ENCODE measurements around the gene AMZ1.

The AMZ1 gene

DNA sequence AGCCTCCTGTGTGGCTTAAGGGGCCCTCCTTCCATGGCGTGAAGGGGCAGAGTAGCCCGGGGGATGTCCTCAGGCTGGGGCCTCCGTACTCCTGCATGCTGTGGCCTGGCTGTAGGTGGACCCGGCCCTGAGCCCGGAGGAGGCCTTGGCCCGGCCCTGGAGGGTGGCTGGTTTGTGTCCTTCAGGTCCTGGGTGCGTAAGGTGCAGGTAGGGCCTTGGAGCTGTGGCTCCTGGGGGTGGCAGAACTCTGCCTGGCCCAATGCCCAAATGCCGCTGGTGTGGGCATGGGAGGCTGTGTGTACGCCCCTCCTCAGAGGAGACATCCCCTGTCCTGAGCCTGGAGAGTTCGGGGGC is 26.9 kb upstream of the AMZ1 start:
- Histone ChIP-seq H3K4me1 (ENCODE audit: control insufficient read depth, insufficient read depth, low read length, poor library complexity, severe bottlenecking) (no peaks in the 10 kb centered on the region), H3K4me3 (ENCODE audit: extremely low read depth, insufficient read depth, low read length, poor library complexity, severe bottlenecking) (no peak overlapping the region), H3K9me3 (ENCODE audit: control insufficient read depth, low read length) (no peaks in the 10 kb centered on the region), H3K36me3 (ENCODE audit: control insufficient read depth, insufficient read depth, low read length) (peaks cover 68% of the 10 kb centered on the region), H3K27ac (ENCODE audit: low read depth, low read length, severe bottlenecking) (no peak overlapping the region)
- 94 to 98% methylated on average over 6 to 10 of the region's 10 CpGs for WGBS, 2 experiments (ENCODE audit: insufficient coverage in 2 of 2)

DNA sequence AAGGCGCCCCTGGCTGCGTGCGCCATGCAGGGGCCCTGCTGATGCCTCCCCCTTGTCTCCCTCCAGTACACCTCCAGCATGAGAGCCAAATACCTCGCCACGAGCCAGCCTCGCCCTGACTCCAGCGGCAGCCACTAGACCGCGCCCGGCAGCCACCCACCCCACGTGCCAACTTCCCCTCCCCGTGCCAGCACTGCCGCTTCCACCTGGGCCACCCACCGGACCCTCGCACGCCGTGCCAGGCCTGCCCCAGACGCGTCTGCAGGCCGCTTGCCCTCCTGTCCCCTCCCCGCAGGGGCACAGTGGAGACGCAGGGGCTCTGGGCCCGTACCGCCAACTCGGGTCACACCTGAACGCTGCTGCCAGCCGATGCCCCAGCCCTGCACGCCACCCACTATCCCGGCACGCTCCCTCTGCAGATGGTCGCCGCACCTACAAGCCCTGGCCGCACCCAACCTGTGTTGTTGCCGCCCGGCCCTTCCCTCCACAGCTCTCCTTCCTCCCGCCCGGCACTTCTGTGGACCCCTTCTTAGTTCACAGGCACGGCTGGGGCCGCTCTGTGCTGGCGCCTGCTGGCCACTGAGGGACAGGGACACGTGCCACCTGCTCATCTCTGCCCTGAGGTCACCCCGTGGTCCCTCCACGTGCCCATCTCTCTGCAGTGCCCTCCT is 26.3 kb upstream of the AMZ1 start:
- 95 to 96% methylated on average over 34 to 40 of the region's 43 CpGs for WGBS, 2 experiments (ENCODE audit: insufficient coverage in 2 of 2)

DNA sequence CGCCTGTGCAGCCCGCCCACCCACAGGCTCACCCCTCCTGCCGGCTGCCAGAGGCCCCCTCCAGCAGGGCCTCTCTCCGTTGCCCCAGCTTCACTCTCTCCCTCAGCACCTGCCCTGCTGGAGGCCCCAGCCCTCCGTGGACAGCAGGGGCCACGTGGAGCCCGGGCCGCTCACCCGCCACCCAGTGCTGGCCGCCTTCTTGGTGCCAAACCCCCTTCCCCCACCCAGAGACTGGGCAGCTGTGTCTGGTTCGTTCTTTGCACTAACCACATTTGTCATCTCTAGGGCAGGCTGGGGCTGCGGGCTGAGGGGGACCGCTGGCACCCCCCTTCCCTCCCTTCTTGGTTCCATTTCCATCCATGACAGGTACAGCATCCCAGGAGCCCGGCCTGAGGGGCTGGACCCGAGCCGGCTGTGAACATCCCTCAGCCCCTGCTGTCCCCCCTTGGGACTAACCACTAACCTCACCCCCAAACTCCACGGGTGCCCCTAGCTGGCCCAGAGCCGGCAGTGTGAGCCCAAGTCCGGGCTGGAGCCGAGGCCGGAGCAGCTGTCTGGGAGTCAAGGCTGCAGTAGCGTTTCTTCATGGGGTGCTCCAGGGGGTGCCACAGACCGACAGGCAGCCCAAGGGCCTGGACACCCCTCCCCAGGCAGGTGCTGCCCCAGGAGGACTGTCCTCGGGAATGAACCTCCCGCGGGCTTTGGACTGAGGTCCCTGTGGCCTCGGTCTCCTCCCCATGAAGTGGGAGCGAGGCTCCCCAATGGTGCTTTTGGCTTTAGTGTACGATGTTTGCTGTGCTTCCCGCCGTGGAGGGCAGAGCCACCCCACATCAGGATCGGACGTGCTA is 25.5 kb upstream of the AMZ1 start:
- no peak overlapping the region for H3K27ac ChIP-seq (ENCODE audit: low read depth, low read length, severe bottlenecking)
- 94 to 95% methylated on average over 23 to 29 of the region's 33 CpGs for WGBS, 2 experiments (ENCODE audit: insufficient coverage in 2 of 2)
- H3K36me3 ChIP-seq (ENCODE audit: control insufficient read depth, insufficient read depth, low read length), result peaks cover 54% of the 10 kb centered on the region
- H3K9me3 ChIP-seq (ENCODE audit: control insufficient read depth, low read length), result no peaks in the 10 kb centered on the region
- H3K4me1 ChIP-seq (ENCODE audit: control insufficient read depth, insufficient read depth, low read length, poor library complexity, severe bottlenecking), result no peaks in the 10 kb centered on the region
- no peak overlapping the region for H3K4me3 ChIP-seq (ENCODE audit: extremely low read depth, insufficient read depth, low read length, poor library complexity, severe bottlenecking)

More for the DNA sequence above, 26.3 kb upstream of the AMZ1 start:
- no peaks in the 10 kb centered on the region for H3K4me1 ChIP-seq (ENCODE audit: control insufficient read depth, insufficient read depth, low read length, poor library complexity, severe bottlenecking)
- H3K36me3 ChIP-seq (ENCODE audit: control insufficient read depth, insufficient read depth, low read length), result peaks cover 61% of the 10 kb centered on the region
- no peak overlapping the region for H3K27ac ChIP-seq (ENCODE audit: low read depth, low read length, severe bottlenecking)
- H3K9me3 ChIP-seq (ENCODE audit: control insufficient read depth, low read length), result no peaks in the 10 kb centered on the region
- no peak overlapping the region for H3K4me3 ChIP-seq (ENCODE audit: extremely low read depth, insufficient read depth, low read length, poor library complexity, severe bottlenecking)

DNA sequence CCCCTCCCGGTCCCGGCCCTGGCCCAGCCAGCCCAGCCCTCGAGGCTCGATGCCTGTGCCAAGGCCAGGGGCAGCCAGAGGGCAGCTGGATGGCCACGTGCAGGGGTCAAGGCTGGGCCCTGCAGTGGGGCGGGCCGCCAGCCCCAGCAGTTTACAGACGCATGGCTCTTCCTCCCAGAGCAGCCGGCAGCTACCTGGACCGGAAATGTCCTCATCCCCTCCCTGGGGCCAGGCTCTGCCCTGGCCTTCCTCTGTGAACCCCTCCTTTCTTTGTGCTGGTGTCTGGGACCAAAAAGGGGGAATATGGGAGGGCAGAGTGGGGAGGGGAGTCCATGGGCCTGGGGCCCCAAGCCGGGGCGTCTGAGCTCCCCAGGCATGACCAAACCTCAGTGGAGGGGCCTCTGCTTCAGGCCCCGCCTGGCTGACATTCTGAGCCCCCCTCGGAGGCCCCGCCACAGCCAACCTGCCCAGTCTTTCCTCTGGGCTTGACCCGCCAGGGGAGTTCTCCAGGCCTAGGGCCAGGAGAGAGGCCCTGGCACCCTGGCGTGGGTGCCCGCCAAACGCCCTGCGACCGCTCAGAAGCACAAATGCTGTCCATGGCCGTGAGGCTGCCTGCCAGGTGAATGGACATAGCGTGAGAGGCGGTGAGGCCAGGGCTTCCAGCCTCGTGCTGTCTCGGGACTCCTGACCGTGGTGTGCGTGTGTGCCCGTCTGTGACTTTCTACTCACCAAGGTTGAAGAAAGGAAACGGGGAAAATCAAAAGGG is 24.7 kb upstream of the AMZ1 start:
- no peak overlapping the region for H3K27ac ChIP-seq (ENCODE audit: low read depth, low read length, severe bottlenecking)
- whole genome bisulfite sequencing, 2 experiments (ENCODE audit: insufficient coverage in 2 of 2), result 92 to 95% methylated on average over 25 to 28 of the region's 30 CpGs

DNA sequence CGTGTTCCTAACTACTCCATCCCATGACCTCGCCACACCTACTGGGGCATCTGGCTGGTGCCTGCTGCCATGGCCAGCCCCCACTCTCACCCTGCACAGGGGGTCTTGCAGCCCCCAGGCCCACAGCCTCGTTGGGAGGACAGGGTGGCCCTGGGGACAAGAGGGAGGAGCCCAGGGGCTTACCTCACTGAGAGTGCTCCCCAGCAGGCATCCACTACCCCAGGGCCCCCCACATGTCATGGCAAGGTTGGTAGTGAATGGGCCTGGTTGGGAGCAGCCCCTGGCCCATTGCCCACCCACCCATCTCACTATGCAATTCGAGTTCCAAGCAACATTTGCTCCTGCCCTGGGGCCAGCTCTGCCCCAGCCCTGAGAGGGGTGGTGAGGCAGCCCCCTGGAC is 24.0 kb upstream of the AMZ1 start:
- H3K27ac ChIP-seq (ENCODE audit: low read depth, low read length, severe bottlenecking), result no peak overlapping the region
- H3K4me1 ChIP-seq (ENCODE audit: control insufficient read depth, insufficient read depth, low read length, poor library complexity, severe bottlenecking), result no peaks in the 10 kb centered on the region
- peaks cover 39% of the 10 kb centered on the region for H3K36me3 ChIP-seq (ENCODE audit: control insufficient read depth, insufficient read depth, low read length)
- no peak overlapping the region for H3K4me3 ChIP-seq (ENCODE audit: extremely low read depth, insufficient read depth, low read length, poor library complexity, severe bottlenecking)
- WGBS, 2 experiments (ENCODE audit: insufficient coverage in 2 of 2), result 83 to 100% methylated on average over 2 of the region's 4 CpGs
- no peaks in the 10 kb centered on the region for H3K9me3 ChIP-seq (ENCODE audit: control insufficient read depth, low read length)

More for the DNA sequence above, 24.7 kb upstream of the AMZ1 start:
- Histone ChIP-seq H3K4me1 (ENCODE audit: control insufficient read depth, insufficient read depth, low read length, poor library complexity, severe bottlenecking) (no peaks in the 10 kb centered on the region), H3K4me3 (ENCODE audit: extremely low read depth, insufficient read depth, low read length, poor library complexity, severe bottlenecking) (no peak overlapping the region), H3K36me3 (ENCODE audit: control insufficient read depth, insufficient read depth, low read length) (peaks cover 45% of the 10 kb centered on the region), H3K9me3 (ENCODE audit: control insufficient read depth, low read length) (no peaks in the 10 kb centered on the region)

DNA sequence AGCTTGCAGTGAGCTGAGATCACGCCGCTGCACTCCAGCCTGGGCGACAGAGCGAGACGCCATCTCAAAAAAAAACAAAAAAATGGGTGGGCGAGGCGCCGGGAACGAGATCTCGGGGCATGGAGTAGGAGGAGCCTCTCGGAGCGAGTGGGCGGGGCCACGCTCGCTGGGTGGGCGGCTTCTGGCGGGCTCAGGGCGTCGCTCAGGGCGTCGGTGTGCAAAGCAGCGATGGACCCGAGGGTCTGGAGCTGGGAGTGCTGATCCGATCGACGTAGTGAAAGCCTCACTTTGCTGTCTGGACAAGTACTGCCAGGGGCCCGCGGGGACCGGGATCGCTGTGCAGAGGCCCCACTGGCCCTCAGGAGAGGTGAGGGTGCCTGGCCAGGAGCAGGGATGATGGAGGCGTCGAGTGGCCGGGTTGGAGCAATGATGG is 22.6 kb upstream of the AMZ1 start:
- no peak overlapping the region for H3K4me3 ChIP-seq (ENCODE audit: extremely low read depth, insufficient read depth, low read length, poor library complexity, severe bottlenecking)
- WGBS, 2 experiments (ENCODE audit: insufficient coverage in 2 of 2), result 94 to 96% methylated on average over 24 to 33 of the region's 33 CpGs

DNA sequence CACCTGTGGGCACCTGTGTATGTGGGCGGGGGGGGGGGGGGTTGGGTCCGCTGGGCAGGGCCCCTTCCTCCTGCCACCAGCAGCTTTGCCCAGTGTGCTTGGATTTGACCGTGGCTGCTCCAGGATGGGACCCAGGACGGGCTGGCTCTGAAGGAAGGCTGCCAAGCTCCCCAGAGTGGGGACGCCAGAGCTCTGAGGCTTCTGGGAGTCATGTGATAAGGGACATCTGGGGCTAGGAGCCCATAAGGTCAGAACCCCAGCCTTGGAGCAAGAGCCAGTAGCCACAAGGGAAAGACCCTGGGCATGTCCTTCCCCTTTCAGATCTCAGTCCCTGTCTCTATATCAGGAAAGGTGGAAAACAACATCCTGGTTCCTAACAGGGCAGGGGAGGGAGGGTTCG is 21.8 kb upstream of the AMZ1 start:
- H3K4me3 ChIP-seq (ENCODE audit: extremely low read depth, insufficient read depth, low read length, poor library complexity, severe bottlenecking), result no peak overlapping the region
- WGBS, 2 experiments (ENCODE audit: insufficient coverage in 2 of 2), result 85 to 93% methylated on average over 3 of the region's 6 CpGs
- H3K9me3 ChIP-seq (ENCODE audit: control insufficient read depth, low read length), result no peaks in the 10 kb centered on the region
- no peak overlapping the region for H3K27ac ChIP-seq (ENCODE audit: low read depth, low read length, severe bottlenecking)
- no peaks in the 10 kb centered on the region for H3K4me1 ChIP-seq (ENCODE audit: control insufficient read depth, insufficient read depth, low read length, poor library complexity, severe bottlenecking)
- H3K36me3 ChIP-seq (ENCODE audit: control insufficient read depth, insufficient read depth, low read length), result peaks cover 21% of the 10 kb centered on the region

More for the DNA sequence above, 22.6 kb upstream of the AMZ1 start:
- Histone ChIP-seq H3K27ac (ENCODE audit: low read depth, low read length, severe bottlenecking) (no peak overlapping the region), H3K36me3 (ENCODE audit: control insufficient read depth, insufficient read depth, low read length) (peaks cover 26% of the 10 kb centered on the region), H3K9me3 (ENCODE audit: control insufficient read depth, low read length) (no peaks in the 10 kb centered on the region), H3K4me1 (ENCODE audit: control insufficient read depth, insufficient read depth, low read length, poor library complexity, severe bottlenecking) (no peaks in the 10 kb centered on the region)

DNA sequence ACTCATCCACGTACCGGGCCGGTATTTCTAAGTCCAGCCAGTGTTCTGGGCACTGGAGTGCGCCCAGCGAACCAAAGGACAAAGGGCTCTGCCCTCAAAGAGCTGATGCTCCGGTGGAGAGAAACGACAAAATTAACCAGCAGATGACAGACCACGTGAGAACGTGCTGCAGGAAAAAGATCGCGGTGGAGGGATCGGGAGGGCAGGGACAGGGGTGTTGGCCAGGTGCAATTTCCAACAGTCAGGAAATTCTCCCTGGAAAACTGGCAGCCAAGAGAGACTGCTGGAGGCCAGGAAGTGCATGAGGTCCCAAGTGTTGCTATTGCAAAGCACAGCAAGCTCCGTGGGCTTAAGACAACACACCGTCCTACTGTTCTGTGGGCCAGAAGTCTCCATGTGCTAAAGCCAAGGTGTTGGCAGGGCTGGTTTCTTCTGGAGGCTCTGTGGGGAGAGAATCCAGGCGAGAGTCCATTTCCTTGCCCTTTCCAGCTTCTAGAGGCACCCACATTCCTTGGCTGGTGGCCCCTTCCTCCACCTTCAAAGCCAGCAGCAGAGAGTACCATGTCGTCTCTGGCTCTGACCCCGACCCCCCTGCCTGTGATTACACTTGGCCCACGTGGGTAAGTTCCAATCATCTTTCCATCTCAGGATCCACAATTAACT is 21.3 kb upstream of the AMZ1 start:
- H3K4me1 ChIP-seq (ENCODE audit: control insufficient read depth, insufficient read depth, low read length, poor library complexity, severe bottlenecking), result no peaks in the 10 kb centered on the region
- no peaks in the 10 kb centered on the region for H3K9me3 ChIP-seq (ENCODE audit: control insufficient read depth, low read length)
- 88 to 93% methylated on average over 16 to 17 of the region's 18 CpGs for WGBS, 2 experiments (ENCODE audit: insufficient coverage in 2 of 2)
- H3K36me3 ChIP-seq (ENCODE audit: control insufficient read depth, insufficient read depth, low read length), result peaks cover 15% of the 10 kb centered on the region
- H3K4me3 ChIP-seq (ENCODE audit: extremely low read depth, insufficient read depth, low read length, poor library complexity, severe bottlenecking), result no peak overlapping the region
- H3K27ac ChIP-seq (ENCODE audit: low read depth, low read length, severe bottlenecking), result no peak overlapping the region

DNA sequence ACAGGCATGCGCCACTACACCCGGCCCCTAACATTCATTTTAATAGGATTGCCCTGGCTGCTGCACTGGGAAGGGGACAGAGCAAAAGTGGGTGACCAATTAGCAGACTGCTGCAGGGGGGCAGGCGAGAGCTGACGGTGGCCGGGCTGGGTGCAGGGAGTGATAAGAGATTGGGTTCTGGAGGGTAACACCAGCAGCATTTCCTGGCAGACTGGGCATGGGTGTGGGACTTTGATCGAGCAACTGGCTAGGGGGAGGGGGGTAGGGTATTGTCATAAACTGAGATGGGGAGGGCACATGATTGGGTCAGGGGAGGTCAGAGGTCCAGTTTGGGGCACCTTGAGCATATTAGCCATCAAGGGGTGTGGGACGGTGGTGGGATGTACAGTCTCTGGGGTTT is 20.2 kb upstream of the AMZ1 start:
- H3K27ac ChIP-seq (ENCODE audit: low read depth, low read length, severe bottlenecking), result no peak overlapping the region
- no peak overlapping the region for H3K4me3 ChIP-seq (ENCODE audit: extremely low read depth, insufficient read depth, low read length, poor library complexity, severe bottlenecking)
- no peaks in the 10 kb centered on the region for H3K9me3 ChIP-seq (ENCODE audit: control insufficient read depth, low read length)
- H3K36me3 ChIP-seq (ENCODE audit: control insufficient read depth, insufficient read depth, low read length), result peaks cover 10% of the 10 kb centered on the region
- H3K4me1 ChIP-seq (ENCODE audit: control insufficient read depth, insufficient read depth, low read length, poor library complexity, severe bottlenecking), result no peaks in the 10 kb centered on the region
- WGBS, 2 experiments (ENCODE audit: insufficient coverage in 2 of 2), result 93 to 95% methylated on average over 4 to 7 of the region's 7 CpGs

DNA sequence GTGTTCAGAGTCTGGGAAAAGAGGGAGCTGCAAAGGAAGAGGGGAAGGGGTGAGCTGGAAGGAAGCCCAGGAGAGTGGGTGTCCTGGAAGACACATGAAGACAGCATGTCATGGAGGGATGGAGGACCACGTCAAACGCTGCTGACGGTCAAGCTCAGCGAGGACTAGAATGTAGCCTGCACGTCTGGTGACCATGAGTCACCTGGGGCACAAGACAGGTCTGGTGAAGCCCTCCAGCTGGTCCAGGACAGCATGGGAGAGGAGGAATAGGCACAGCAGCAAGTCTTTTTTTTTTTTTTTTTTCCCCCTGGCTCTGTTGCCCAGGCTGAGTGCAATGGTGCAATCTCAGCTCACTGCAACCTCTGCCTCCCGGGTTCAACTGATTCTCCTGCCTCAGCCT is 19.6 kb upstream of the AMZ1 start:
- 87 to 95% methylated on average over 6 of the region's 6 CpGs for WGBS, 2 experiments (ENCODE audit: insufficient coverage in 2 of 2)
- no peak overlapping the region for H3K4me3 ChIP-seq (ENCODE audit: extremely low read depth, insufficient read depth, low read length, poor library complexity, severe bottlenecking)
- H3K36me3 ChIP-seq (ENCODE audit: control insufficient read depth, insufficient read depth, low read length), result peaks cover 6% of the 10 kb centered on the region
- H3K27ac ChIP-seq (ENCODE audit: low read depth, low read length, severe bottlenecking), result no peak overlapping the region
- H3K4me1 ChIP-seq (ENCODE audit: control insufficient read depth, insufficient read depth, low read length, poor library complexity, severe bottlenecking), result no peaks in the 10 kb centered on the region
- H3K9me3 ChIP-seq (ENCODE audit: control insufficient read depth, low read length), result no peaks in the 10 kb centered on the region

Measured in mesodermal cell (in vitro differentiated cells).